Middle frontal gyrus (tissue), 1 donor: ENCODE results near the gene ISL2.

Experiments used
- DNase-seq: peaks from one replicate; pipeline ENCODE4 v3.0.0-alpha.2; 2015; ENCODE audit warnings: low spot score; ENCODE audit errors: extremely low spot score

Gene ISL2

DNA sequence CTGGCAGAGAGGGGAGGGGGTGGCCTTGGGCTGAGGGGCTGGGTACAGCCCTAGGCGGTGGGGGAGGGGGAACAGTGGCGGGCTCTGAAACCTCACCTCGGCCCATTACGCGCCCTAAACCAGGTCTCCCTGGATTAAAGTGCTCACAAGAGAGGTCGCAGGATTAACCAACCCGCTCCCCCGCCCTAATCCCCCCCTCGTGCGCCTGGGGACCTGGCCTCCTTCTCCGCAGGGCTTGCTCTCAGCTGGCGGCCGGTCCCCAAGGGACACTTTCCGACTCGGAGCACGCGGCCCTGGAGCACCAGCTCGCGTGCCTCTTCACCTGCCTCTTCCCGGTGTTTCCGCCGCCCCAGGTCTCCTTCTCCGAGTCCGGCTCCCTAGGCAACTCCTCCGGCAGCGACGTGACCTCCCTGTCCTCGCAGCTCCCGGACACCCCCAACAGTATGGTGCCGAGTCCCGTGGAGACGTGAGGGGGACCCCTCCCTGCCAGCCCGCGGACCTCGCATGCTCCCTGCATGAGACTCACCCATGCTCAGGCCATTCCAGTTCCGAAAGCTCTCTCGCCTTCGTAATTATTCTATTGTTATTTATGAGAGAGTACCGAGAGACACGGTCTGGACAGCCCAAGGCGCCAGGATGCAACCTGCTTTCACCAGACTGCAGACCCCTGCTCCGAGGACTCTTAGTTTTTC lies 4.9 kb downstream of the ISL2 start:
- DNase-seq = no peak

DNA sequence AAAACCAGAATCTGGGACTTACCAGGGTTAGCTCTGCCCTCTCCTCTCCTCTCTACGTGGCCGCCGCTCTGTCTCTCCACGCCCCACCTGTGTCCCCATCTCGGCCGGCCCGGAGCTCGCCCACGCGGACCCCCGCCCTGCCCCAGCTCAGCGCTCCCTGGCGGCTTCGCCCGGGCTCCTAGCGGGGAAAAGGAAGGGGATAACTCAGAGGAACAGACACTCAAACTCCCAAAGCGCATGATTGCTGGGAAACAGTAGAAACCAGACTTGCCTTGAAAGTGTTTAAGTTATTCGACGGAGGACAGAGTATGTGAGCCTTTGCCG lies 5.4 kb downstream of the ISL2 start:
- DNase-seq = no peak

DNA sequence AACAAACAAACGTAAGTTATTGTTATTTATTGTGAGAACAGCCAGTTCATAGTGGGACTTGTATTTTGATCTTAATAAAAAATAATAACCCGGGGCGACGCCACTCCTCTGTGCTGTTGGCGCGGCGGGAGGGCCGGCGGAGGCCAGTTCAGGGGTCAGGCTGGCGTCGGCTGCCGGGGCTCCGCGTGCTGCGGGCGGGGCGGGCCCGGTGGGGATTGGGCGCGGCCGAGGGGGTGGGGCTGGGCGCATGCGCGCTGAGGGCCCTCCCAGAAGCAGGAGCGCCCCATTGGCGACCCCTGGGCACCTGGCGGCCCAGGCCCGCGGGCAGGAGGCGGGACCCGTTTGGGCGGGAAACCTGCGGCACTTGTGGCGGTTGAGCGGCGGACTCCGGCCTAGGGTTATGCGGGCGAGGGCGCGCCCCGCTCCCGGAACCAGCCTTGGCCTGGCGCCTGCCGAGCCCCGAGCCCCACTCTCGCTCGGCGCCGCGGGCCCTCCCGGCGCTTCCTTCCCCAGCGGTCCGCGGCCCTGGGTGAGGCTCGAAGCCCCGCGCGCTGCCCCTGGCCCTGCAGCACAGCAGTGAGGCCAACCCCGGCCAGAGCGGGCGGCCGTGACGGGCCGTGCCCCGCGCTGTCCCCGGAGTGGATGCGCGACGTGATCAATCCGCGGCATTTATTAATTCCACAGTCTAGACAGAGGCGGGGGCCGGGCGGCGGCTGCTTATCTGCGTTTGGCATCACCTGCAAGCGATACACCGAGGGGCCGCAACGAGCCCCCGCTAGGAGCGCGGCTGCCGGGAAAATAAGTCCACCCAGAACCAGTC lies 6.0 kb downstream of the ISL2 start:
- DNase-seq = no peak

DNA sequence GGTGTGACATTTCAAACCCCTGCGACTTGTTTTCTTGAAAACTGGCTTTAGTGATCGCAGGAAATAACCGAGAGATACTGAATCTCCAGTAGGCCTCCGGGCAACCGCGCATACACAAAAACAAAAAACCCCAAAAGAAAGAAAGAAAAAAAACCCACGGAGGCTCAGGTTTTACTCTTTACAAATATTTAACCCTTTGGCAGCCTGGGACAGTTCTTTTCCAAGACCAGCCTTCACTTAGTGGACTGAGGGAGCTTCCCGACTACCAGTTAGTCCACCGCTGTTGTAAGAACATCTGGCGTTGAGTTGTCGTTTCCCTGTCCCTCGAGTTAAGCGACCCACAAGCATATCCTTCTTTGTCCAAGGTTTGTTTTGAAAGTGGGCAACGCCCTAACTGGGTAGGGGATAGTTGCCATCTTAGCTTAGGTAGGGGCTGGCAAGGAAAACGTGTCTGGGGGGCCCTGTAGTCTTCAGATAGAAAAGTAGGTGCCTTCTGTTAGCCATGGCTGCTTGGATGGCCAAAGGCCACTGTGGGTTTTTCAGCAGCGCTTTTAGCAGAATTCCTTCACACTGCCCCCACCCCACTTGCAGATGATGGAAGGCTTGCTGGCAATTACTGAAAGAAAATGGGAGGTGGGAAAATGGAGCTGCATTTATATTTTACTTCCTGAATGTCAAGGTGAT lies 6.9 kb downstream of the ISL2 start:
- DNase-seq = no peak

DNA sequence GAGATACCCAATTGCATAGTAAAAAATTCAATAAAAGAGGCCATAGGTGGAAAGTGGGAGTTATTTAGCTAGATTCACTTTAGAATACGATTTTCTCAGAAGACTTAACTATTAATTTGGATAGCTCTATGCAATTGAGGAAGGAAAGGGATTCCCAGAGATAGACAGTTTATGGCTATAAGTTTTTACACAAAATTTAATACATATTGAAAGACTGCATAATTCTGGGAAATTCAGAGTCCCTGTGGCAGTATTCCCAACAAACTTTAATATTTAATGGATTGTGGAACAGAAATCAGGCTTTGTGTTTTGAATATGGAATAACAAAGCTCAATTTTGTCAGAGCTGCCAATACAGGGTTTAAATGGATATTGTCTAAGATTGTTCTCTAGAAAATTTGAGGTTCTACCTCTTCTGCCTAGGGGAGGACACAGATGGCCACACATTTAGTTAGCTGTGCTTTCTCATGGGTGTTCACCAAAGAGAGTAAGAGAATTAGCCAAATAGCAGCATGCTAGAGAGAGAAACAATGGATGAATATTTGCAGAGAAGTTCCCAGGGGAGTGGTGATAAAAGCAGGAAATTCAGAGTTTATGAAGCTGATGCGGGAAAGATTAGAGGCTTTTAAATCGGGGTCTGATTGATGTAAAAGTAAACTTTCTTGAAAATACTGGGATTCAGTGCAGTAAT lies 8.5 kb downstream of the ISL2 start:
- DNase-seq = no peak

DNA sequence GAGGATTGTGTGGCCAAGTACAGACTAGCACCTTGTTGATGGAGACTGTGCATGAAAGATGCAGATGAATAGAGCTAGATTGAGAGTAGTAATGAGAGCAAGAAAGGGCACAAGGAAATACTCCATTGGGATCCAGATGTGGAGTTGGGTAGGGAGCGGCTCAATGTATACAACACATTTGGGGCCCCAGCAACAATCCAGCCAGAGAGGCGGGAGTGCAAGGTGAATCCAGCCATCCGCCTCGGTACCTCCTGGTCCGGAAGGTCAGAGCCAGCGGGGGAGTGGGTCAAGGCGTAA lies 9.0 kb downstream of the ISL2 start:
- no peak for DNase-seq

DNA sequence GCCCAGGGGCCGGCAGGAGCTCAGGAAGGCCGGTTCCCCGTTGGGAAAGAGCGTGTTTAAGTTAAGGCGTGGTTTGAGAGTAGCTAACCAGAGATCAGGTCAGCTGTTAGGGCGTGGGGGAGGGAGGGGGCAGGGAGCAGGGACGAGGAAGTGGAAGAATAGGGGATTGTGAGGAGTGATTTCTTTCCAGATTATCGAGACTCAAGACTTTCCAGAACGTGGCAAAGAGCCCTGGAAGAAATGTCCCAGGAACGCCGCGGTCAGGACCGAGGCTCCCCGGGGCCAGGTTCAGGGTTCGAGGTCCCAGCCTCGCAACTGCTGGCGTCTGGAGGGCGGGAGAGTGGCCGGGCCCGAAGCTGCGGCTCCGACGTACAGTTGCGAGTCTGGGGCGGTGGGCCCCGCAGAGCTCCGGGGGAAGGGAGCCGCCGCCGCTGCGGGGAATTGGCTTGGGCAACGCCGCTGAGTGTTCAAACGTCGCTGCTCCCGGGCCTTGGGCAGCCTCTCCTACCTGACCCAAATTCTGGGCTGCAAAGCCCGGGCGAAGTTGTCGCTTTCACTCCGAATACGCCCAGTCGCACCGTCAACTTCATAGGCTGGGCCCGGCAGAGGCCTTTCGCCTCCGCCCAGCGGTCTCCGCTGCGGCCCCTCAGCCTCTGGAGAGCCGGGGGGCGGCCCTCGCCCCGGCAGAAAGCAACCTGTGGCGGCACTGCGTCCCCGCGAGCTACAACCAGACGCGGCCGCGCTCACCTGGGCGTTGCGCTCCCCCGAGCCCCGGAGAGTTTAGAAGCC lies 9.5 kb downstream of the ISL2 start:
- DNase-seq = no peak

DNA sequence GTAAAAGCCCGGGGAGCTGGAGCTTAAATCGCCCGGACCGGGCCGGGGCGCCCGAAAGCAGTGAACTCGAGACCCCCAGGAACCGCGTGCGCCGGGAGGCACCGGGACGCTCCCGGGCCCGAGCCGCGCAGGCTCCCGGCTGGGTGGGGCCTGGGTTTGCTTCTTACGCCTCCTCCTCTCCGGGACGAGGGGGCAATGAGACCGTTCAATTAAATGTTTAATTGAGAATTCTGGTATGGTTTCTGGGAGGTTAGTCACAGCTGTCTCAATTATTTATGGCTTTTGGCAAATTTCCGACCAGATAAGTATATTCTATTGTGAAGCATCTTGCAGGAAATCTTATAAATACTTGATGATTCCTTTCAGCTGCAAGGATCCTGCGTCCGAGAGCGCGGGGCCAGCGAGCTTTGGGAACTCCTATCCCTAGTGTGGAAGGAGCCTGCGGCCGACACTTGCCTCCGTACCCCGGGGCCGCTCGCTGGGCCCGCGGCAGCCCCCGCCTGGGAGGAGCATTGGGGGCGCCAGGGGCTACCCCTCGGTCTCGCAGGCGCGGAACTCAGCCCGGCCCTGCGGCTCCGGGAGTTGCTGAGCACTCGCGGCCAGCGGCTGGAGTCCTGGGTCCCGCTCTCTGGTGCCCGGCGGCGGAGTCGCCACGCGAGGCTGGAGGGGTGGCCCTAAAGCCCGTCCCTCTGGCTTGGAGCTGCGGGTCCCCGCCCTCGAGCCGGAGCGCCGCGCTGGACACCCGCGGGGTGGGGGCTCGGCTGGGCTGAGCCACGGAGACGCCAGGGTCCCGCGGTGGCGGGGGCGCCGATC lies 10.3 kb downstream of the ISL2 start:
- no peak for DNase-seq

DNA sequence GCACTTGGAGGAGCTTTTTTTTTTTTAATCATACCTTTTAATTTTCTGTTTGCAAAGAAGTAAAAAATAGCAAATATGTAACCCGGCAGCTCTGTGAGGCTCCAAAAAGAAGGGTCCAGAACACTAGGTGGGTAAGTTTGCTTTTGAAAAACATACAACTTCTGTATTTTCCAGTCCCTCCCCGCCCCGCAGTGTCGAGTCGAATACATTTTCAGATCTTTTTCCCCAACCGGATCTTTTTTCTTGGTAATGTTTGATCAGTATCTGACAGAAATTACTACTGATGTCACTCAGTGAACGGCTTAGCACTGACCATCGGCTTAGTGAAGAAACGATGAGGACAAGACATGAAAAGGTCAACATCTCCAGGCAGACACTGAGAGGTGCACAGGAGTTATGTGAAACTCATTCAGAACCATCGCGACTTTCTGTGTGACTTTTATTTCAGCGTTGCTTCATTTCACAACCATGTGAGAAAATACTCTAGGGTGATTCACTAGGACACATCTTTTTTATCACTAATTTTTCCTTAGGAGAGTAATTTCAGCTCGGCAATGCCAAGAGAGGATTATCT lies 11.0 kb downstream of the ISL2 start:
- no peak for DNase-seq

DNA sequence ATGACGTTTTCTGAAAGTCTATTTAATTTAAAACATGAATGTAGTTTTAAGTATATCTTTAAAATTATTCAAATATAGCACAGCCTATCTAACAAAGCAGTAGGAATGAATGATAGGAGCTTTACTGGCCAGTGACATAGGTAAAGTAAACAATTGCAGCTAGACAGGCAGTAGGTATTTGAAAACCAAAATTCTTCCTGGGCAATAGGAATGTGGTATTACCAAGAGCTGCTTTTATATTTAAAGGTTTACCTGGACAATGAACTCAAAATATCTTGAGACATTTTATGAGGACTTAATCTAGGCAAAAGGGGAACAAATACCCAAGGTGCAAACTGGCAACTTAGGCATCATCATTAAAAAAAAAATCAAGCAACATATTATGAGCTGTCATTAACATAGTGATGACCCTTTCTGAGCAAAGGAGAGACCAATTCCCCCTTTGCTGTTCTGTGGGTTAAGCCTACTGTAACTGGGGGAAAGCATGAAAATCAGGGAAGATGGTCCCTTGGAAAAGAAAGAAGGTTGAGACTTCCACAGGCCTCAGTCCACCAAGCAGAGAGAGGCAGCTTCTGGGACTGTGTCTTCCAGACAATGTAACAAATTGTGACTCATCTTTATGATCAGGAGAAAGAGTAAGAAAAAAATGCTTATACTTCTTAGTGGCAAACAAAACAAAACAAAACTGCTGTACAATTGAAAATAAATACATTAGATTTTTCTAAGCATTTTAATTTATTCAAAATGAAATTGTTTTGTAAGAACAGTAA lies 12.9 kb downstream of the ISL2 start:
- DNase-seq = no peak

DNA sequence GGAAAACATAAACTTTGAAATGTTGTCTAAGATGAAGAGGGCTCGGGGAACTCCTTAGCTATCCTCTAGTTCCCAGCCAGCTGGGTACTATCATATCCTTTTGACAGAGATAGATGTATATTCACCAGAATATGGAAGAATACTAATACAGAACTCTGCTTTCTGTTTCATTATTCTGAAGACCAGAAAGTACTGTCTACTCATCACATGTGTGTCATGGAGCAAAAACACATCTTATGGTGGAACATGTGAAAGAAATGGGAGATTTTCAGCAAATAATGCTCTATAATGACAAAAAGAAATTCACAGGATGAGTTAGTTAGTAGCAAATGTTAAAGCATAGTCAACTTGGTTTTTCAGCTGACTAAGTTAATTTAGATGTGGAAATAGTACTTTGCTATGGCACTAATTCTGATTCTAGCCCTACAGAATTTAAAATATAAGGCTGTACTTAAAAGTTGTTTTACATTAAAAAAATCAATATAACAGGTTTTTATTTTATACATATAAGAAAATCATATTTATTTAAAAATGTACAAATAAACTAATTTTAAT lies 16.5 kb downstream of the ISL2 start:
- DNase-seq = no peak

DNA sequence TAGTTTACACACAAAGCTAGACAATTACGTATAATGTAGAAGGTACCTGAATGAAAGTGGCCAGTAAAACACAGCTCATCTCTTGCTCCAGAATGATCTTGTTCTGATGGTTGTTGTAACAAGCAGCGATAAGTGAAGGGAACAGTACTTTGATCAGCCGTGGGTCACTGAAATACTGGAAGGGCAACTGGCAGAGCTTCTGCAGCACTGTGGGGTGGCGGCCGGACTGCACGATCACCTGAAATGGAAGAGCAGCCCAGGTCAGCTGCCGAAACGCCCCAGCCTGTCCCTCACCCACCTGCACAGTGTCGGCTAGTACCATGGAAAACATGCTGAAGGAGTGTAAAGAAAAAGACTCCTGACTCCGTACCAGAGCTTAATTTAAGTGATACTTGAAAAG lies 17.3 kb downstream of the ISL2 start:
- no peak for DNase-seq

DNA sequence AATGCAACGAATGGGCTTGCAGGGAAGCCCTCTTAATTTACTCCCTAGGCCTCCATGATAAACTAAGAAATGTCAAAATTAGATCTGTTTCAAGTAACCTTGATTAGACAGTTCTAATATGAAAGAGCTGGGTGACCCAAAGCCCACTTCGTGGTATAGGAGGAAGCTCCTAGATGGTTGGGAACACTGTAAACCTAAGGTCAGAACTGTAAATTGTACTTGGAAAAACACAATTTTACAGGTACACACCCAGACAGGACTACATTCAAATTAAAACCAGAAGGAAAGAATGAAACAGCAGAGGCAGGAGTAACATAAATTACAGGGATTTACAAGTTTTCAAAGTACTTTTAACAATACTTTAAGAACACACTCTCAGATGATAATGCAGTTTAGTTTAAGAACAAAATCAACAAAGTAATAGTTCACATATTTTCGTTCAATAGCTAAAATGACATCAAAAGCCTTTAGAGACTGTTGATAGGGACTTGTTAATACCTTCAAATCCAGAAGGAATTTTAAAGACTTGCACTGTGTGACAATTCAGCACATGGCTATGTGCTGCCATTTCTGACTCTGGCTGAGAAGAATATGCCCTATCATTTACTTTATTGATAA lies 18.4 kb downstream of the ISL2 start:
- no peak for DNase-seq

DNA sequence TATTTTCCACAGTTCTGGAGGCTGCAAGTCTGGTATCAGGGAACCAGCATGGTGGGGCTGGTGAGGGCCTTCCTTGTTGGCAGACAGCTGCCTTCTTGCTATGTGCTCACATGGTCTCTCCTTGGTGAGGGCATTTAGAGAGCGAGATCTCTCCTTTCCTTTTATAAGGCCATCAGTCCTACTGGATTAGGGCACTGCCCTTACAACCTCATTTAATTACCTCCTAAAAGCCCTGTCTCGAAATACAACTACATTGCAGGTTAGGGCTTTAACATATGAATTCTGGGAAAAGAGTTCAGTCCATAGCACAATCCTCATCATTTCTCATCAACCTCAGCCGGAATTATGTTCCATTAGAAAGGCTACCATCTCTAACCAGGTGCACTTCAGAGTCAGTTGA lies 21.9 kb downstream of the ISL2 start:
- DNase-seq = no peak

DNA sequence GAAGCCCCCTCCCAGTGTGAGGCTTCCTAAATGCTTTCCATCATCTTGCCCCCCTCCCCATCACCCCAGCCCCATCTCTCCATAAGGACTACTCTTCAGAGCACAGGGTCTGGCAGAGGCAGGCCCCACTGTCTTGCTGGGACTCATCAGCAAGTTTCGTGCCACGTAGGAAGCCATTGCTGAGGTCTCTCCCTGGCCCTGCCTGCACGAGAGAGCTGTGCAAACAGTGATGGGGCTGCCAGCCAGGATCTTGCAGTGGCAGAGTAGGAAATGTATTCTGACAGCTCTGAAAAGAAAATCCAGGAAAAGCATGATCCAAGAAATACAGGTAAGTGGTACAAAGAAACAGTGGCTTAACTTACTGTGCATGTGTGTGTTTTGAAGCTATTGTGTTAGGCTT lies 22.6 kb downstream of the ISL2 start:
- DNase-seq = no peak

DNA sequence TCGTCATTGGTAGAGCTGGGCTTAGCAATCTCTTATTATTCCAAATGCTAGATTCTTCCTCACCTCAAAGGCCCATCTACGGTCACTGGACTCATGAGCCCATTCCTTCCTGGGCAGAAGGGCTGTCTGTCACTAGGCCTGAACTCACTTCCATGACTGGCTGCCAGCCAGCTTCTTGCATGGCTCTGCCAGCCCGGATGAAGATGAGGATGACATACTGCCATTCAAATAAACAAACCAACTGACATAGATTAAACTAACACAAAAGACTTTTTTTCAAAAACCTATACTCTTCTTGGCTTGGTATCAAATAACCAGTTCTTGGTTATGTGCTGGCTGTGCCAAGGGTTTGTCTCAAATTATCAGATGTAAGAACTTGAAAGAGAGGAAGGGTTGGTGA lies 23.8 kb downstream of the ISL2 start:
- DNase-seq = no peak

DNA sequence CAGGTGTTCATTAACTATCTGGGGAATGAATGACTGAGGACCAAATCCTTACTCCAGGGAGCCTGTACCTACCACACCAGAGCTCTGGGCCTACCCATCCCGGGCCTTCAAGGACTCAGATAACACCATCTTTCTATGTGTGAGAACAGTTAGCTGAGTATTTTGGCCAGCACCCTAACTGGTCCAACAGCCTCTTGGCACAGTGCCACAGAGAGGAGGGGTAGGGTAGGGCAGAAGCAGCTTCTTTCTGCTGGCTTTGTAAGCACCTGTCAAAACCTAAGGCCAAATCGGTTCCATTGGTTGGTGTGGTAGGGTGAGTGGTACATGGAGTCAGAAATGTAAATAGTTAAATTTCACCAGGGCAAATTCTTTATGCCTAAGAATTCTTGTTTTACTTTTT lies 26.7 kb downstream of the ISL2 start:
- no peak for DNase-seq

DNA sequence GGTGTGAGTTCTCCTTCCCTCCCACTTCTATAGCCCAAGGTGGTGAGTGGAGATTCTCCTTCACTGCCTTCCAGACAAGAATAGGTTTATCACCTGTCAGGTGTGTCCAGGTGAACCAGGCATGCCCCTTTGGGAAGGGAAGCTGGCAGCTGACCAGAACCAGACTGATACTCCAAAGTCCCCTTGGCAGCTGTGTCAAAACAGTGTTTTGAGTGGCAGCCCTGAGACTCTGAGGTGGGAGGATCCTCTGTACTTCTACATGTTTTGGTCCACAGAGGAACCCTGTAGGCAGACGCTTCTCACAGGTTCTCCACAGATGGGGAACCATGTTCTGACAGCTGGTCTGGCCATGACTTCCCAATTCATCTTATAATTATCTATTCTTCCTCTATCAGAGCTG lies 30.1 kb downstream of the ISL2 start:
- DNase-seq = no peak

DNA sequence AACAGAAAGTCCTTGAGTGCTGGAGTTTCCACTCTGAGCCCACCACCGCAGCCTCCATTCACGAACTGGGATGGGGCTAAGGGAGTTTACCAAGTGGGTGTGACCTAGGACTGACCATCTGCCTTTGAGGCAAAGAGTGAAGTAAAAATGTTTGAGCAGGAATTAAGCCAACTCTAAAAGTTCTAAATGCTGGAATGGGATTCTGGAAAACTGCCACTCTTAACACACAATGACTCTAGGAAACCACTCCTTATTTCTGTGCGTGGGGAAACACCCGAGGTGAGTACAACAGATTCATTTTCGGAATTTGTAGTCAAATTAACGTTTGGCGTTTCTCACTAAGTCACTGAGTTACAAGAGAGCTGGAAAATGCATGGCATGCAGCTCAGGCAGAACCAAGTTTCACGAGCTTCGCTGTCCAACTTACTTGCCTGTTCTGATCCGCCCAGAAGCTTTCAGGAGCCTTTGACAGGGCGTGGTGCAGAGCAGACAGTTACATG lies 31.6 kb downstream of the ISL2 start:
- no peak for DNase-seq
